CD4-positive, alpha-beta memory T cell (primary cell): ENCODE measurements around the gene DLK1. TPM values are rescaled to one million over a fixed set of nuclear protein-coding genes. Genes with fewer than 3 reads are reported as not detected.

ENCODE experiments used
- CTCF ChIA-PET: fragments of 350-600 bp; sonication (Branson Sonifier 250); formaldehyde crosslinking; loops from one replicate; lab custom pipeline; 2021; ENCODE audit warnings: inconsistent platforms; ENCODE audit not compliant: partially characterized antibody; lab: Charles Lee
- POLR2A ChIA-PET: fragments of 350-600 bp; sonication (Branson Sonifier 250); formaldehyde crosslinking; loops from one replicate; lab custom pipeline; 2021; ENCODE audit not compliant: partially characterized antibody; lab: Charles Lee
- DNase-seq, 5 donors: peaks; one replicate each; pipeline versions ENCODE4 v3.0.0 to v3.0.0-alpha.2; 2020 to 2022; ENCODE audit warnings: mixed read lengths in 1 of 5
- H3K27ac ChIP-seq: one replicate; pipeline ENCODE4 v1.7.0; 2013; ENCODE audit warnings: low read depth, low read length
- H3K27me3 ChIP-seq: 2 replicates; pipeline ENCODE4 v1.7.0; 2013; ENCODE audit warnings: mild to moderate bottlenecking, low read length, moderate library complexity; ENCODE audit not compliant: insufficient read depth
- H3K36me3 ChIP-seq: 2 replicates; pipeline ENCODE4 v1.7.0; 2013; ENCODE audit warnings: mild to moderate bottlenecking, low read length, moderate library complexity; ENCODE audit not compliant: insufficient read depth
- H3K4me1 ChIP-seq: 2 replicates; pipeline ENCODE4 v1.7.0; 2013; ENCODE audit warnings: mild to moderate bottlenecking, low read length, moderate library complexity; ENCODE audit not compliant: insufficient read depth
- H3K4me3 ChIP-seq, 2 donors: one replicate each; pipeline ENCODE4 v1.7.0; 2013; ENCODE audit warnings: low read length in 2 of 2, mild to moderate bottlenecking in 1 of 2
- H3K9me3 ChIP-seq, 2 donors: one replicate each; pipeline ENCODE4 v1.7.0; 2013; ENCODE audit warnings: low read length in 2 of 2, control low read depth in 1 of 2; ENCODE audit not compliant: control insufficient read depth in 1 of 2
- H3K27ac Mint-ChIP-seq, 7 donors: one replicate each; pipeline ENCODE4 v1.8.0; 2020 to 2021; ENCODE audit warnings: mixed read lengths in 7 of 7, mild to moderate bottlenecking in 6 of 7, inconsistent platforms in 3 of 7, moderate library complexity in 3 of 7
- H3K27me3 Mint-ChIP-seq, 2 donors: one replicate each; pipeline ENCODE4 v1.8.0; 2020 to 2021; ENCODE audit warnings: mixed read lengths in 2 of 2
- H3K36me3 Mint-ChIP-seq, 2 donors: one replicate each; pipeline ENCODE4 v1.8.0; 2020 to 2021; ENCODE audit warnings: mixed read lengths in 2 of 2, inconsistent platforms in 1 of 2, mild to moderate bottlenecking in 1 of 2
- H3K4me1 Mint-ChIP-seq, 4 donors: one replicate each; pipeline ENCODE4 v1.8.0; 2020 to 2021; ENCODE audit warnings: mixed read lengths in 4 of 4, mild to moderate bottlenecking in 1 of 4
- H3K4me3 Mint-ChIP-seq, 8 donors: one replicate each; pipeline ENCODE4 v1.8.0; 2020 to 2021; ENCODE audit warnings: mixed read lengths in 8 of 8, mild to moderate bottlenecking in 7 of 8, moderate library complexity in 6 of 8, inconsistent platforms in 3 of 8
- H3K9me3 Mint-ChIP-seq, 8 donors: one replicate each; pipeline ENCODE4 v1.8.0; 2020 to 2021; ENCODE audit warnings: mixed read lengths in 8 of 8, mild to moderate bottlenecking in 5 of 8, inconsistent platforms in 3 of 8, moderate library complexity in 1 of 8
- intact Hi-C: fragments of 100-400 bp; cut with micrococcal nuclease; formaldehyde crosslinking; loops from one replicate; pipeline ENCODE4 v1.15.1; 2023
- polyA plus RNA-seq, 2 donors: library from polyadenylated mRNA; unstranded; fragments of 300-500 nt; fragmentation: Illumina TruSeq; gene quantifications; one replicate each; pipeline ENCODE4 v1.2.3, GENCODE V29; 2021
- total RNA-seq, 2 experiments: library from RNA; stranded (reverse); gene quantifications; one replicate each; pipeline ENCODE4 v1.2.3, GENCODE V29; 2021

The DLK1 gene
- total and polyA plus RNA-seq, 4 experiments from 2014 or later: not detected

- DNase-seq: no peak
- no peak overlapping the region for H3K27ac Mint-ChIP-seq
- H3K27me3 ChIP-seq: no peaks in the 10 kb centered on the region
- no peak overlapping the region for H3K4me3 Mint-ChIP-seq
- POLR2A ChIA-PET: no interaction called here
- peaks cover 0 to 7% of the 10 kb centered on the region in 2 donors for H3K27me3 Mint-ChIP-seq
- no peaks in the 10 kb centered on the region for H3K9me3 ChIP-seq
- no peaks in the 10 kb centered on the region for H3K36me3 ChIP-seq
- CTCF ChIA-PET: no interaction called here
- H3K27ac ChIP-seq: no peak overlapping the region
- H3K4me1 ChIP-seq: no peaks in the 10 kb centered on the region
- intact Hi-C loops: no loop called here
- H3K36me3 Mint-ChIP-seq: no peaks in the 10 kb centered on the region
- no peaks in the 10 kb centered on the region for H3K4me1 Mint-ChIP-seq
- no peak overlapping the region for H3K4me3 ChIP-seq
- H3K9me3 Mint-ChIP-seq: peaks cover 0 to 2% (median 0%) of the 10 kb centered on the region in 8 donors
Observed at GRCh38 chr14:100736269-100737180, 9.8 kb downstream of the DLK1 start.

GRCh38 chr14:100737526-100737925 is 10.8 kb downstream of the DLK1 start:
- intact Hi-C loops: no loop called here

GRCh38 chr14:100738269-100738691 is 11.6 kb downstream of the DLK1 start:
- Mint-ChIP-seq H3K36me3 (no peaks in the 10 kb centered on the region), H3K4me3 (no peak overlapping the region), H3K27ac (no peak overlapping the region), H3K4me1 (no peaks in the 10 kb centered on the region), H3K27me3 (peaks cover 0 to 7% of the 10 kb centered on the region in 2 donors), H3K9me3 (peaks cover 0 to 2% (median 0%) of the 10 kb centered on the region in 8 donors)
- Histone ChIP-seq H3K36me3 (no peaks in the 10 kb centered on the region), H3K4me3 (no peak overlapping the region), H3K4me1 (no peaks in the 10 kb centered on the region), H3K27ac (no peak overlapping the region), H3K27me3 (no peaks in the 10 kb centered on the region), H3K9me3 (no peaks in the 10 kb centered on the region)
- ChIA-PET CTCF (no interaction called here), POLR2A (no interaction called here)
- DNase-seq: no peak
- intact Hi-C loops: no loop called here

More at GRCh38 chr14:100737526-100737925, 10.8 kb downstream of the DLK1 start:
- Histone ChIP-seq H3K4me3 (no peak overlapping the region), H3K9me3 (no peaks in the 10 kb centered on the region), H3K36me3 (no peaks in the 10 kb centered on the region), H3K27ac (no peak overlapping the region), H3K4me1 (no peaks in the 10 kb centered on the region), H3K27me3 (no peaks in the 10 kb centered on the region)
- Mint-ChIP-seq H3K36me3 (no peaks in the 10 kb centered on the region), H3K9me3 (peaks cover 0 to 2% (median 0%) of the 10 kb centered on the region in 8 donors), H3K27ac (no peak overlapping the region), H3K27me3 (peaks cover 0 to 7% of the 10 kb centered on the region in 2 donors), H3K4me3 (no peak overlapping the region), H3K4me1 (no peaks in the 10 kb centered on the region)
- ChIA-PET CTCF (no interaction called here), POLR2A (no interaction called here)
- DNase-seq: no peak

- Mint-ChIP-seq H3K36me3 (no peaks in the 10 kb centered on the region), H3K27ac (no peak overlapping the region), H3K9me3 (peaks cover 0 to 2% (median 0%) of the 10 kb centered on the region in 8 donors), H3K4me3 (no peak overlapping the region), H3K27me3 (peaks cover 0 to 7% of the 10 kb centered on the region in 2 donors), H3K4me1 (no peaks in the 10 kb centered on the region)
- Histone ChIP-seq H3K36me3 (no peaks in the 10 kb centered on the region), H3K9me3 (no peaks in the 10 kb centered on the region), H3K4me3 (no peak overlapping the region), H3K27me3 (no peaks in the 10 kb centered on the region), H3K4me1 (no peaks in the 10 kb centered on the region), H3K27ac (no peak overlapping the region)
- ChIA-PET POLR2A (no interaction called here), CTCF (no interaction called here)
- intact Hi-C loops: no loop called here
- no peak for DNase-seq
Observed at GRCh38 chr14:100738704-100739131, 12.0 kb downstream of the DLK1 start.

- intact Hi-C loops: no loop called here
Observed at GRCh38 chr14:100739306-100739705, 12.6 kb downstream of the DLK1 start.

GRCh38 chr14:100740196-100740825 is 13.6 kb downstream of the DLK1 start:
- Histone ChIP-seq H3K27me3 (peaks cover 3% of the 10 kb centered on the region), H3K27ac (no peak overlapping the region), H3K9me3 (no peaks in the 10 kb centered on the region), H3K4me1 (no peaks in the 10 kb centered on the region), H3K36me3 (no peaks in the 10 kb centered on the region), H3K4me3 (no peak overlapping the region)
- H3K27me3 Mint-ChIP-seq: peaks cover 0 to 7% of the 10 kb centered on the region in 2 donors
- POLR2A ChIA-PET: no interaction called here
- intact Hi-C loops: no loop called here
- H3K27ac Mint-ChIP-seq: no peak overlapping the region
- H3K9me3 Mint-ChIP-seq: peaks cover 0 to 2% (median 0%) of the 10 kb centered on the region in 8 donors
- no peak for DNase-seq
- H3K36me3 Mint-ChIP-seq: no peaks in the 10 kb centered on the region
- no peaks in the 10 kb centered on the region for H3K4me1 Mint-ChIP-seq
- no peak overlapping the region for H3K4me3 Mint-ChIP-seq
- CTCF ChIA-PET: no interaction called here

More at GRCh38 chr14:100739306-100739705, 12.6 kb downstream of the DLK1 start:
- Histone ChIP-seq H3K4me1 (no peaks in the 10 kb centered on the region), H3K9me3 (no peaks in the 10 kb centered on the region), H3K4me3 (no peak overlapping the region), H3K36me3 (no peaks in the 10 kb centered on the region), H3K27me3 (no peaks in the 10 kb centered on the region), H3K27ac (no peak overlapping the region)
- Mint-ChIP-seq H3K27ac (no peak overlapping the region), H3K27me3 (peaks cover 0 to 7% of the 10 kb centered on the region in 2 donors), H3K4me3 (no peak overlapping the region), H3K4me1 (no peaks in the 10 kb centered on the region), H3K9me3 (peaks cover 0 to 2% (median 0%) of the 10 kb centered on the region in 8 donors), H3K36me3 (no peaks in the 10 kb centered on the region)
- ChIA-PET CTCF (no interaction called here), POLR2A (no interaction called here)
- no peak for DNase-seq

GRCh38 chr14:100740929-100741328 is 14.2 kb downstream of the DLK1 start:
- no peak for DNase-seq
- H3K27ac Mint-ChIP-seq: no peak overlapping the region
- H3K9me3 Mint-ChIP-seq: peaks cover 0 to 2% (median 0%) of the 10 kb centered on the region in 8 donors
- no peak overlapping the region for H3K4me3 Mint-ChIP-seq
- peaks cover 0 to 7% of the 10 kb centered on the region in 2 donors for H3K27me3 Mint-ChIP-seq
- no peaks in the 10 kb centered on the region for H3K4me1 Mint-ChIP-seq
- peaks cover 3% of the 10 kb centered on the region for H3K27me3 ChIP-seq
- no peaks in the 10 kb centered on the region for H3K4me1 ChIP-seq
- H3K36me3 Mint-ChIP-seq: no peaks in the 10 kb centered on the region
- CTCF ChIA-PET: no interaction called here
- intact Hi-C loops: no loop called here
- POLR2A ChIA-PET: no interaction called here
- no peak overlapping the region for H3K27ac ChIP-seq
- no peak overlapping the region for H3K4me3 ChIP-seq
- H3K36me3 ChIP-seq: no peaks in the 10 kb centered on the region
- H3K9me3 ChIP-seq: no peaks in the 10 kb centered on the region
